Endothelial cell (in vitro differentiated cells): ENCODE data around the gene SYCP2. TPM values are rescaled to one million over a fixed set of nuclear protein-coding genes. Genes with fewer than 3 reads are reported as not detected.

Source experiments
- DNase-seq: peaks from one replicate; pipeline ENCODE4 v3.0.0; 2021; ENCODE audit warnings: low spot score
- H3K27ac Mint-ChIP-seq: one replicate; pipeline ENCODE4 v1.8.0; 2021; ENCODE audit warnings: mixed read lengths, inconsistent platforms; ENCODE audit not compliant: unreplicated experiment
- H3K27me3 Mint-ChIP-seq: one replicate; pipeline ENCODE4 v1.8.0; 2021; ENCODE audit warnings: mild to moderate bottlenecking, moderate library complexity, mixed read lengths, inconsistent platforms; ENCODE audit not compliant: unreplicated experiment
- H3K36me3 Mint-ChIP-seq: one replicate; pipeline ENCODE4 v1.8.0; 2021; ENCODE audit warnings: mild to moderate bottlenecking, low read depth, mixed read lengths, inconsistent platforms; ENCODE audit not compliant: unreplicated experiment
- H3K4me1 Mint-ChIP-seq: one replicate; pipeline ENCODE4 v1.8.0; 2021; ENCODE audit warnings: mild to moderate bottlenecking, mixed read lengths, inconsistent platforms; ENCODE audit not compliant: unreplicated experiment
- H3K4me3 Mint-ChIP-seq: one replicate; pipeline ENCODE4 v1.8.0; 2021; ENCODE audit warnings: mild to moderate bottlenecking, mixed read lengths, inconsistent platforms; ENCODE audit not compliant: unreplicated experiment
- H3K9me3 Mint-ChIP-seq: one replicate; pipeline ENCODE4 v1.8.0; 2021; ENCODE audit warnings: mixed read lengths, inconsistent platforms; ENCODE audit not compliant: unreplicated experiment
- total RNA-seq: library from RNA; stranded (reverse); fragmentation: NEBNext Ultra II Directional; extraction: Animal tissue kit (Norgen Biotek cat#: 25700); gene quantifications from one replicate; pipeline ENCODE4 v1.2.1, GENCODE V29; 2021; ENCODE audit not compliant: unreplicated experiment
- TF ChIP-seq, protein P1 (sequence below): fragments of 200-600 bp; sonication (generic); IDR thresholded peaks from one replicate; pipeline ENCODE4 v1.5.0; 2021; ENCODE audit warnings: antibody characterized with exemption; ENCODE audit not compliant: unreplicated experiment

Gene SYCP2
- total RNA-seq, 1 donor from 2014 or later: 2.1 TPM

DNA sequence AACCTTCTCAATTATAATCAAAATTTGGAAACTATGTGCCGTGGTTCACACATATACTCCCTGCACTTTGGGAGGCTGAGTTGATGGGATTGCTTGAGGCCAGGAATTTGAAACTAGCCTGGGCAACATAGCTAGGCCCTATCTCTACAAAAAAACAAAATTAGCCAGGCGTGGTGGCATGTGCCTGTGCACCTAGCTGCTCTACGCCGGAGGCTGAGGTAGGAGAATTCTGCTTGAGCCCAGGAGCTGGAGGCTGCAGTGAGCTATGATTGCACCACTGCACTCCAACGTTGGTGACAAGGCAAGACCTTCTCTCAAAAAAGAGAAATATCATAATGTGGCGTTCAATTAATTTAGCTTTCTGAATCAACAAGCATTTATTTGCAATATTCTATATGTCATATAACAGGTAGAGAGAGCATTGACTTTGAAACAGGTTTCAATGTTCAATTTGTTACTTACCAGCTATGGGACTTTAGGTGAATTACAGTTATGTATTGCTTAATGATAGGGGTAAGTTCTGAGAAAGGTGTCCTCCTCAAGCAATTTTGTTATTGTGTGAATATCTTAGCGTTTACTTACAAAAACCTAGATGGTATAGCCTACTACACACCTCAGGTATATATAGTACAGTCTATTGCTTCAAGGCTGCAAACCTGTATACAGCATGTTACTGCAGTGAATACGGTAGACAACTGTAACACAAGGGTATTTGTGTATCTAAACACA is 2.2 kb upstream of the SYCP2 start:
- H3K4me1 Mint-ChIP-seq: peaks cover 8% of the 10 kb centered on the region
- TF ChIP-seq, protein P1, sequence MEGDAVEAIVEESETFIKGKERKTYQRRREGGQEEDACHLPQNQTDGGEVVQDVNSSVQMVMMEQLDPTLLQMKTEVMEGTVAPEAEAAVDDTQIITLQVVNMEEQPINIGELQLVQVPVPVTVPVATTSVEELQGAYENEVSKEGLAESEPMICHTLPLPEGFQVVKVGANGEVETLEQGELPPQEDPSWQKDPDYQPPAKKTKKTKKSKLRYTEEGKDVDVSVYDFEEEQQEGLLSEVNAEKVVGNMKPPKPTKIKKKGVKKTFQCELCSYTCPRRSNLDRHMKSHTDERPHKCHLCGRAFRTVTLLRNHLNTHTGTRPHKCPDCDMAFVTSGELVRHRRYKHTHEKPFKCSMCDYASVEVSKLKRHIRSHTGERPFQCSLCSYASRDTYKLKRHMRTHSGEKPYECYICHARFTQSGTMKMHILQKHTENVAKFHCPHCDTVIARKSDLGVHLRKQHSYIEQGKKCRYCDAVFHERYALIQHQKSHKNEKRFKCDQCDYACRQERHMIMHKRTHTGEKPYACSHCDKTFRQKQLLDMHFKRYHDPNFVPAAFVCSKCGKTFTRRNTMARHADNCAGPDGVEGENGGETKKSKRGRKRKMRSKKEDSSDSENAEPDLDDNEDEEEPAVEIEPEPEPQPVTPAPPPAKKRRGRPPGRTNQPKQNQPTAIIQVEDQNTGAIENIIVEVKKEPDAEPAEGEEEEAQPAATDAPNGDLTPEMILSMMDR: no peak
- H3K4me3 Mint-ChIP-seq: no peak overlapping the region
- DNase-seq: no peak
- H3K27ac Mint-ChIP-seq: no peak overlapping the region
- H3K36me3 Mint-ChIP-seq: no peaks in the 10 kb centered on the region
- no peaks in the 10 kb centered on the region for H3K9me3 Mint-ChIP-seq
- H3K27me3 Mint-ChIP-seq: peaks cover 14% of the 10 kb centered on the region

DNA sequence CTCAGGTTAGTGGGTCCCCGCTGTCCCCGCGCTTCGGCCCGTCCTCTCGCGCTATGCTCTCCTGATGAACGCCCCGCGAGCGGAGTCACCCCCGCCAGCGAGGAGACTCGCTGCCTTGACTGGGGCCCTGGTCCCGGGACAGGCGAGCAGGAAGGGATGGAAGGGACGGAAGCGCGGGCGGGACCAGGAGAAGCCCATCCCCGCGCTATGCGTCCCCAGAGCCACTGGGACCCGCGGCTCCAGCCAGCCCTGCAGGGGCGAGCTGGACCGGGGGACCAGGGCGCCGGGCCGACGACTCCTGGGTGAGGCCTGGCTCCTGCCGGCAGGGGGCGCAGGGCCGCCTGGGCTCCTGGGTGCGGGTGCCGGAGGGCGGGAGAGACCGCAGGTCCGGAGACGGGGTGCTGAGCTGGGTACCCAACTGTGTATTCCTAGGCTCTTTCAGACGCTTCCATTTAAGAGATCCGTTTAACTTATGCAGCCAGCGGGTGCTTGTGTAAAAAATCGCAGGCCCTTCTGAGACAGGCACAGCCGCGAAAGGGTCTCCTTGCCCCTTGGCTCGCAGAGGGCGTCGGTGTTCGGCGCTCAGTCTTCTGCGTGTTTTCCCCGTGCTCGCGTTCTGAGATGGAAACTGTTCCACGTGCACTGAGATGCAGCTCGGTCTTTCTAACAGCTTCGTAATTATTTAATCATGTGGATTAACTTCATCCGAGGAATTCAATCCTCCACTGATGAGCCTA is 580 bp upstream of the SYCP2 start:
- H3K27me3 Mint-ChIP-seq: peaks cover 11% of the 10 kb centered on the region
- peak overlapping the region; percentile 81 for H3K4me3 Mint-ChIP-seq
- TF ChIP-seq, protein P1: peak; percentile 95
- H3K27ac Mint-ChIP-seq: no peak overlapping the region
- DNase-seq: peak; percentile 85
- H3K36me3 Mint-ChIP-seq: no peaks in the 10 kb centered on the region
- H3K9me3 Mint-ChIP-seq: no peaks in the 10 kb centered on the region
- peaks cover 8% of the 10 kb centered on the region for H3K4me1 Mint-ChIP-seq

GRCh38 chr20:59932616-59933295 is 681 bp downstream of the SYCP2 start:
- H3K4me1 Mint-ChIP-seq: peaks cover 2% of the 10 kb centered on the region
- no peak for DNase-seq
- no peak overlapping the region for H3K4me3 Mint-ChIP-seq
- no peaks in the 10 kb centered on the region for H3K9me3 Mint-ChIP-seq
- H3K27ac Mint-ChIP-seq: no peak overlapping the region
- peaks cover 3% of the 10 kb centered on the region for H3K27me3 Mint-ChIP-seq
- TF ChIP-seq, protein P1: no peak
- no peaks in the 10 kb centered on the region for H3K36me3 Mint-ChIP-seq

GRCh38 chr20:59931511-59932312 is 1.7 kb downstream of the SYCP2 start:
- Mint-ChIP-seq H3K9me3 (no peaks in the 10 kb centered on the region), H3K36me3 (no peaks in the 10 kb centered on the region), H3K4me1 (peaks cover 2% of the 10 kb centered on the region), H3K27me3 (peaks cover 3% of the 10 kb centered on the region), H3K4me3 (no peak overlapping the region), H3K27ac (no peak overlapping the region)
- TF ChIP-seq, protein P1: no peak
- DNase-seq: no peak
